Neural crest cell (in vitro differentiated cells): Measurements from ENCODE around the gene ILDR2. TPM values are rescaled to one million over a fixed set of nuclear protein-coding genes. Genes with fewer than 3 reads are reported as not detected.
"Not testable (repeated sequence)": the region's sequence is repeated elsewhere in the genome, so short reads cannot be mapped to it uniquely, and the experiment has no call there.

Experiments used
- DNase-seq: peaks from one replicate; pipeline ENCODE4 v3.0.0; 2021; ENCODE audit warnings: low read depth, mixed read lengths, low spot score
- H3K27ac Mint-ChIP-seq: one replicate; pipeline ENCODE4 v1.8.0; 2021; ENCODE audit warnings: mild to moderate bottlenecking, mixed read lengths; ENCODE audit not compliant: unreplicated experiment
- H3K27me3 Mint-ChIP-seq: 2 replicates; pipeline ENCODE4 v1.8.0; 2021; ENCODE audit warnings: low read depth, mild to moderate bottlenecking, mixed read lengths
- H3K36me3 Mint-ChIP-seq: 2 replicates; pipeline ENCODE4 v1.8.0; 2021; ENCODE audit warnings: low read depth, mild to moderate bottlenecking, mixed read lengths
- H3K4me1 Mint-ChIP-seq: 2 replicates; pipeline ENCODE4 v1.8.0; 2021; ENCODE audit warnings: mixed read lengths
- H3K4me3 Mint-ChIP-seq: one replicate; pipeline ENCODE4 v1.8.0; 2021; ENCODE audit warnings: mild to moderate bottlenecking, mixed read lengths
- H3K9me3 Mint-ChIP-seq: 2 replicates; pipeline ENCODE4 v1.8.0; 2021; ENCODE audit warnings: mixed read lengths
- total RNA-seq: library from RNA; stranded (reverse); gene quantifications from 2 replicates; pipeline ENCODE4 v1.2.1, GENCODE V29; 2021
- TF ChIP-seq, protein P1 (sequence below): fragments of 200-600 bp; sonication (generic); conservative IDR thresholded peaks from 2 replicates; pipeline ENCODE4 v1.5.0; 2021; ENCODE audit warnings: antibody characterized with exemption, mild to moderate bottlenecking

ILDR2 gene
- total RNA-seq, 1 donor from 2014 or later, result 30.3 TPM

DNA sequence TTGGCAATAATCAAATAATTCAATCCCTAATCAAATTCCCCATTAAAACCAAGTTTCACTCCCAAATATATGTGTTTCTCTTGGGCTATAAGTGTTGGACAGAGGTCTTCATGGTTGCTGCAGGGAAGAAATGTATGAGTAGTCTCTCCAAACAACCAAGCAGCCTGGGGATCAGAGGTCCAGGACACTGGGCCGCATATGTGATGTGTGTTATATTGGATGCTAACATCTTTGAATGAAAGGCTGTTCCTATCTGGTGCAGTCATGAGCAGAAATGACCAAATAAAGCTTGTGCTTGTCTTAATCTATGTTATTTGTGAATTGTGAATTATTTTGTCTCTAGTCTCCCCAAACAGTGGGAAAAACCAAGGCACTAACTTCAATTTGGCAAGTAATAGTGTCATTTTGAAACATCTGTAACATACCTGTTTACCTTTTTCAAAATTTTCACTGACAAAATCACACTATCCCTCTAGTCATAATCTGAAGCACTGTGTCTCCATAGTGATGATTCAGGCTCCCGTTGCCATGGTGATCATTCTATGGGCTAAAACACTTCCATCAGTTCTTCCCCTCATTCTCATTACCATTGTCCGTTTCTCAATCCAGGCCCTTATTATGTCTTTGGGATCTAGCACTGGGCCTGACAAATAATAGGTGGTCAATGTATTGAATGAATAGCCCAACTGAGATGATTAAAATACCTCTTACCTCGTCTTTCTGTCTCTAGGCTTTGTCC is 86.8 kb downstream of the ILDR2 start:
- H3K9me3 Mint-ChIP-seq, result no peaks in the 10 kb centered on the region
- no peak for DNase-seq

GRCh38 chr1:166884971-166885370 is 90.4 kb downstream of the ILDR2 start:
- Mint-ChIP-seq H3K27me3 (peaks cover 34% of the 10 kb centered on the region), H3K4me3 (no peak overlapping the region), H3K9me3 (no peaks in the 10 kb centered on the region), H3K36me3 (no peaks in the 10 kb centered on the region), H3K4me1 (peaks cover 33% of the 10 kb centered on the region), H3K27ac (no peak overlapping the region)
- TF ChIP-seq, protein P1, sequence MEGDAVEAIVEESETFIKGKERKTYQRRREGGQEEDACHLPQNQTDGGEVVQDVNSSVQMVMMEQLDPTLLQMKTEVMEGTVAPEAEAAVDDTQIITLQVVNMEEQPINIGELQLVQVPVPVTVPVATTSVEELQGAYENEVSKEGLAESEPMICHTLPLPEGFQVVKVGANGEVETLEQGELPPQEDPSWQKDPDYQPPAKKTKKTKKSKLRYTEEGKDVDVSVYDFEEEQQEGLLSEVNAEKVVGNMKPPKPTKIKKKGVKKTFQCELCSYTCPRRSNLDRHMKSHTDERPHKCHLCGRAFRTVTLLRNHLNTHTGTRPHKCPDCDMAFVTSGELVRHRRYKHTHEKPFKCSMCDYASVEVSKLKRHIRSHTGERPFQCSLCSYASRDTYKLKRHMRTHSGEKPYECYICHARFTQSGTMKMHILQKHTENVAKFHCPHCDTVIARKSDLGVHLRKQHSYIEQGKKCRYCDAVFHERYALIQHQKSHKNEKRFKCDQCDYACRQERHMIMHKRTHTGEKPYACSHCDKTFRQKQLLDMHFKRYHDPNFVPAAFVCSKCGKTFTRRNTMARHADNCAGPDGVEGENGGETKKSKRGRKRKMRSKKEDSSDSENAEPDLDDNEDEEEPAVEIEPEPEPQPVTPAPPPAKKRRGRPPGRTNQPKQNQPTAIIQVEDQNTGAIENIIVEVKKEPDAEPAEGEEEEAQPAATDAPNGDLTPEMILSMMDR, result no peak
- DNase-seq, result no peak

More for the DNA sequence above, 86.8 kb downstream of the ILDR2 start:
- Mint-ChIP-seq H3K4me1 (peaks cover 34% of the 10 kb centered on the region), H3K27ac (no peak overlapping the region), H3K36me3 (no peaks in the 10 kb centered on the region), H3K4me3 (no peak overlapping the region), H3K27me3 (peaks cover 38% of the 10 kb centered on the region)
- TF ChIP-seq, protein P1, result no peak

GRCh38 chr1:166884040-166884642 is 91.2 kb downstream of the ILDR2 start:
- TF ChIP-seq, protein P1, result peak; percentile 75
- Mint-ChIP-seq H3K4me3 (no peak overlapping the region), H3K36me3 (no peaks in the 10 kb centered on the region), H3K27me3 (peaks cover 30% of the 10 kb centered on the region), H3K27ac (no peak overlapping the region), H3K4me1 (peaks cover 25% of the 10 kb centered on the region), H3K9me3 (no peaks in the 10 kb centered on the region)
- DNase-seq, result peak; percentile 70

- Mint-ChIP-seq H3K4me1 (peaks cover 13% of the 10 kb centered on the region), H3K27me3 (peaks cover 30% of the 10 kb centered on the region), H3K4me3 (no peak overlapping the region), H3K36me3 (no peaks in the 10 kb centered on the region), H3K9me3 (no peaks in the 10 kb centered on the region), H3K27ac (no peak overlapping the region)
- TF ChIP-seq, protein P1, result no peak
- no peak for DNase-seq
Measured at GRCh38 chr1:166882893-166883292, 92.4 kb downstream of the ILDR2 start.

DNA sequence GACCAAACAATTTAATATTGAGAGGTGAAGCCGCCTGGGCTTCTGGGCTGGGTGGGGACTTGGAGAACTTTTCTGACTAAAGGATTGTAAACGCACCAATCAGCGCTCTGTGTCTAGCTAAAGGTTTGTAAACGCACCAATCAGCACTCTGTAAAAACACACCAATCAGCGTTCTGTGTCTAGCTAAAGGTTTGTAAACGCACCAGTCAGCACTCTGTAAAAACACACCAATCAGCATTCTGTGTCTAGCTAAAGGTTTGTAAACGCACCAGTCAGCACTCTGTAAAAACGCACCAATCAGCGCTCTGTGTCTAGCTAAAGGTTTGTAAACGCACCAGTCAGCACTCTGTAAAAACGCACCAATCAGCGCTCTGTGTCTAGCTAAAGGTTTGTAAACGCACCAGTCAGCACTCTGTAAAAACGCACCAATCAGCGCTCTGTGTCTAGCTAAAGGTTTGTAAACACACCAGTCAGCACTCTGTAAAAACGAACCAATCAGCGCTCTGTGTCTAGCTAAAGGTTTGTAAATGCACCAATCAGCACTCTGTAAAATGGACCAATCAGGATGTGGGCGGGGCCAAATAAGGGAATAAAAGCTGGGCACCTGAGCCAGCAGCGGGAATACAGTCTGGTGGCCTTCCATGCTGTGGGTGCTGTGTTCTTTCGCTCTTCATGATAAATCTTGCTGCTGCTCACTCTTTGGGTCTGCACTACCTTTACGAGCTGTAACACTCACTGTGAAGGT is 97.0 kb downstream of the ILDR2 start:
- H3K27ac Mint-ChIP-seq, result not testable (repeated sequence)

GRCh38 chr1:166876540-166876838 is 98.9 kb downstream of the ILDR2 start:
- H3K27me3 Mint-ChIP-seq, result no peaks in the 10 kb centered on the region

More for the DNA sequence above, 97.0 kb downstream of the ILDR2 start:
- not testable (repeated sequence) for DNase-seq, H3K27me3 Mint-ChIP-seq, H3K9me3 Mint-ChIP-seq, H3K4me3 Mint-ChIP-seq, H3K36me3 Mint-ChIP-seq
- H3K4me1 Mint-ChIP-seq, result peaks cover 23% of the 10 kb centered on the region

More at GRCh38 chr1:166876540-166876838, 98.9 kb downstream of the ILDR2 start:
- Mint-ChIP-seq H3K4me1 (peaks cover 32% of the 10 kb centered on the region), H3K4me3 (peak overlapping the region; percentile 96), H3K9me3 (no peaks in the 10 kb centered on the region), H3K27ac (no peak overlapping the region), H3K36me3 (no peaks in the 10 kb centered on the region)
- no peak for DNase-seq
- TF ChIP-seq, protein P1, result peak; percentile 54
